ENCODE results near the gene RMND5A.
A peak's percentile ranks its signal among the peaks of the same experiment; 100 is the strongest.
"Not testable (repeated sequence)": the region's sequence is repeated elsewhere in the genome, so short reads cannot be mapped to it uniquely, and the experiment has no call there.

Gene RMND5A

GRCh38 chr2:86719637-86720539 lies at the start of gene RMND5A:
Gene RMND5A (plus strand): TSS chr2:86720291. CDS start chr2:86720668, 377 bp downstream.
- DNase-seq = peak; percentile 98

GRCh38 chr2:86671337-86671981 lies 48.6 kb upstream of the RMND5A start:
- DNase-seq = no peak

GRCh38 chr2:86672027-86672545 lies 48.0 kb upstream of the RMND5A start:
- no peak for DNase-seq

DNA sequence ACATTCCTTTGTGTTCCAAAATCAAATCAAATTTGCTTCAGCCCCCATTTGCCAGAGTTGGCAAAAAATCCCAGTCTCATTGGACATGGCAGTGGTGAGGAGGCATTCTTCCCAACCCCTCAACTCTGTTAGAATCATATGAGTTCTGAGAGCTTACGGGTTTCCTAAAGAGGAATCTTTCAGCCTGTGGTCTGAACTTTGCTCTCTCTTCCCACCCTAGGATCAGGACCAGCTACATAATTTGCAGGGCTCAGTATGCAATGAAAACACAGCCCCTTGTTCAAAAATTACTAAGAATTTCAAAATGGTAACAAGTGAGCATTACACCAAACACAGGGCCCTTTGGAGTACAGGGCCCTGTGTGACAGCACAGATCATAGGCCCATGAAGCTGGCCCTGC lies 47.1 kb upstream of the RMND5A start:
- no peak for DNase-seq

- DNase-seq = no peak
Observed at GRCh38 chr2:86673986-86674670, 46.0 kb upstream of the RMND5A start.

DNA sequence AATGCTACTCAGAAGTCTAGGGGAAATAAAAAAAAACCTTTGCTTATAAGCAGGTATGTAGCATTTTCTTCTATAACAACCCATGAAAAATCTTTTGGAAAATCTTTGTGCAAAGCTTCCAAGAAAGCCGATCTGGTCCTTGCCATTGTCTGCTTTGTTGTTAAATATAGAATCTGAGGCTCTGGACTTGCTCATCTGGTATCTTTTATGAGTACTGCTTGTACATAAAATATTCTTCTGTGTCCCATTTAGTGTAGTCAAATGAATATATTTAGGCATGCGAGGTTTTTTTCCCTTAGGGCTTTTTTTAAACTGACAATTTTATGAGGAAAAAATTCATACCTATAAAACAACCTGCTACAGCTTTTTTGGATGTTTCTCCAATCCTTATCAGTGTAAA lies 45.0 kb upstream of the RMND5A start:
- no peak for DNase-seq

DNA sequence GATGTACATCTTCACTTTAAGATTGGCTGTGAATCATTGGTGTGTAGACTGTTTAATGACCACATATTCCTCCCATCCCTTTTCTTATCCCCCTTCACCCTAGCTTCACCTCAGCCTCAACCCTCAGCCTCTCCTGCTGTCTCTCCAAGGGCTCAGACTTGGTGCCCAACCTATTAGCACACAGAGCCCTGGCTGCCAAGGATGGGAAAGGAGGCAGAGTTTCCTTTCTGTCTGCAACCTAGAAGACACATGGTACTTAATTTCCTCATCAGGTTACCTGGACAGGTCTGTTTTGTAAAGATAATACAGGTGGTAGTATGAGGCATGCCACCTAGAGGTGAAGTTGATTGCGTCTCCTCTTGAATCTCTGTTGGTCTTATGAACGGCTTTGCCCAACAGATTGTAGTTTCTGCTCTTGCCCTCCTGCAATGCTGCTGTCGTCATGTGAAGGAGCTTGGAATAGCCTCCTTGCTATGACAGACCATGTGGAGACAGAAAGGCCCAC lies 44.5 kb upstream of the RMND5A start:
- no peak for DNase-seq

DNA sequence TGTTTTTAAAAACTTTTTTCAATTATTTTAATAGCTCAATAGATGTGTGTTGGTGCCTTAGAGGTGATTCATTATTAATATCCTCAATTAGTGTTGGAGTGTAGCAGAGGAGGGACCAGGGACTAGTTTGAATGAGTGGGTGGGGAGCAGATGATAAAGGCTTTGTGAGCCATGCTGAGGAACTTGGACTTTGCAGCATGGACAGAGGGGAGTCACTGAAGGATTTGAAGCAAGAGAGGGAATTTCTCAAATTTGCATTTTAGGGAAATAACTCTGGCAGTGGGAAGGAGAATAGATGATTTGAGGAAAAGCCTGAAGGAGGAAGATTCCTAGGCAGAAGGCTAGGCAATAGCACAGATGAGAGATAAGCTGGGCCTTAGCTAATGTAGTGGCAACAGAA lies 42.3 kb upstream of the RMND5A start:
- DNase-seq = no peak

DNA sequence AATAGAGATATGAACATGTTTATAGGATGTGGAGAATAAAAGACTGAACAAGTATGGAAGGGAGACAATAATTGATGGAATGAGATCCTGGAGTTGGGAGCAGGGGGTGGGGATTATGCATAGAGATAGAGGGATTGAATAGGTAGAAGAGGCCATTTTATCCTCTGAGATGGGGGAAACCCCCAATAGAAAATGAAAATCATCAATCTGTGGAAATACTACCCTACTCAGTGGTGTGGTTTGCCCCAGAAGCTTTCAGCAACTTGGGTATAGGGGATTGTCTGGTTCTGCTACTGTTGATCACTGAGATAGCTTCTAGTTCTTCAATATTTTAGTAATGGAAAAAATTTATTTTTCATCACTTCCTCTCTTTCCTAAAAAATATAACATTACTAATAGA lies 41.1 kb upstream of the RMND5A start:
- no peak for DNase-seq

- no peak for DNase-seq
Observed at GRCh38 chr2:86685351-86685750, 34.7 kb upstream of the RMND5A start.

DNA sequence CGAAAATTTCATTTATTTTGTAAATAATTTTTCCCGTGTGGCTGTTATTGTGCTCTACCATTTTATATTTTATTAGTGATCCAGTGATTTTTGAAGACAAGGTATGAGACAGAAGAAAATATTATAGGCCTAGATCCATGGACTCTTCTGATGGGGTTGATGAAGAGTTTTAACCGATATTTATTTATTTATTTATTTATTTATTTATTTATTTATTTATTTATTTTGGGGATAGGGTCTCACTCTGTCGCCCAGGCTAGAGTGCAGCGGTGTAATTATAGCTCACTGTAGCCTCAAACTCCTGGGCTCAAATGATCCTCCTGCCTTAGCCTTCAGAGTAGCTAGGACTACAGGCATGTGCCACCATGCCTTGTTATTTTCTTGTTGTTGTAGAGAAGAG lies 33.6 kb upstream of the RMND5A start:
- no peak for DNase-seq

DNA sequence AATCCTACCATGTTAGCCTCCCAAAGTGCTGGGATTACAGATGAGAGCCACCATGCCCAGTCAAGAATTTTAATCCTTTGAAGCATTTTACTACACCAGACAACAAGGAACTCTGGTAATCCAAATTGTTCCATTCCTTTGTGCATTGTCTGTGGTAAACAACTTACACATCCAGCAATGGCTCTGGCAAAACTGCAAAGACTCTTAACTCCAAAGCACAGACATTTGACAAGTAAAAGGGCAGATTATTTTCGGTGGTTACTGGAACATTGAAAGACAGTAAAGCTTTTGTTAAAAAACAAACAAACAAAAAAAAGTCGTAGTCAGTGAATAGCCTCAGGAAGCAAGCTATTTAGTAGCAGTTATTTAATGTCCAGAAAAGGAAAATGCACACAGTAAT lies 33.2 kb upstream of the RMND5A start:
- DNase-seq = no peak

- no peak for DNase-seq
Observed at GRCh38 chr2:86695053-86695691, 24.9 kb upstream of the RMND5A start.

GRCh38 chr2:86697551-86698104 lies 22.5 kb upstream of the RMND5A start:
- DNase-seq = no peak

DNA sequence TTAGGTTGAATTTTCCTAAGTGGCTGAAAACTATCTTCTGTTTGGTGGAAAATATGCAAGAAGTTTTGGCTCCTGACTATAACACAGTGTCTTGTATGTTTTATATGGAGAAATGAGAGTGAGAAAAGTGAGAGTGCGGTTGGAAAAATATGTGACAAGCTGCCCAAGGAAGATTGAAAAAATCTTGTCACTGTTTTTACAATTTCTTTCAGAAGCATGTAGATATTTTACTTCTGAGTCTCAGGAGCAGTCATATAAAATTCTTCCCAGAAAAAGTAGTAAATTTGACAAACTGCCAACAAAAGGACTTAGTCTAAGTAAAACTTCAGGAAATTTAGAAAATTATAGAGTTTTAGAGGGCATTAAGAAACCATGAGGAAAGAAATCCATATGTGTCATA lies 19.4 kb upstream of the RMND5A start:
- no peak for DNase-seq

DNA sequence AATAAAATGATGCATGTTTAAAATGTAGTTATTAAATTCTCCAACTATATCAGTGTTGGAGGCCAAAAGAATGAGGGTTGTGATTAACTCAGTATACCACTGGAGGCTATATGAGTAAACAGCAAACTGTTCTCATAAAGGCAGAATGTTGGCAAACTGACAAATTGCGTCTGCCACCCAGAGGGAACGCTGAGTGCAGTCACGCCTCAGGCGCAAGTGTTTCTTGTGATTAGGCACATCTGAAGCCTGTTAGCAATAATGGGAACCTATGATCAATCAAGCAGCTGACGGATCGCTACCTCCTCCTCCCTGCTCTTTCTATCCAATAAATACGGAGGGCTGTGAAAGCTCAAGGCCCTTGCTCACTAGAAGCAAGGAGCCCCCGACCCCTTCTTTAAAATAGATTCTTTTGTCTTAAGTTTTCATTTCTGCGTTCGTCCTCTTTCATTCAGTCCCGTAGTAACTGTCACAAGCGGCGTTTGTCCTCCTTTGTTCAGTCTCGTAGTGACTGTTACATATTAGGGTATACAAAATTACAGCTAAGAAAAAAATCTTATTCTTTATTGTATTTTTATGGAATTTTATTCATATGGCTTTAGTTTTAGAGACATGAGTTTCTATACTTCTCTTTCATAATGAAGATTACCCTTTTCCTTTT lies 16.3 kb upstream of the RMND5A start:
- no peak for DNase-seq

- no peak for DNase-seq
Observed at GRCh38 chr2:86704459-86704971, 15.6 kb upstream of the RMND5A start.

GRCh38 chr2:86706220-86706619 lies 13.9 kb upstream of the RMND5A start:
- no peak for DNase-seq

DNA sequence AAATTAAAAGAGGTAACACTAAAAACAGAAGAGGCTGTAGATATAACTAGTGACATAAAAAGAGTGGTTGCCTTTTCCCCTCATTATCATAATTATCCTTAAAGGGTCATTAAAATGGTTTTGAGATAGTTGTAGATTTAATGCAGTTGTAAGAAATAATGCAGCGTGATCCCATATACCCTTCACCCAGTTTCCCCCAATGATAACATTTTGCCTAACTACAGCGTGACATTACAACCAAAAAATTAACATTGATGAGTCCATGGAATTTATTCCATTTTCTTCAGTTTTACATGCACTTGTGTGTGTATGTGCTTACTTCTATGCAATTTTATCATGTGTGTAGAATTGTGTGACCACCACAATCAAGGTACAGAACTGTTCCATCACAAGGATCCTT lies 13.2 kb upstream of the RMND5A start:
- no peak for DNase-seq

DNA sequence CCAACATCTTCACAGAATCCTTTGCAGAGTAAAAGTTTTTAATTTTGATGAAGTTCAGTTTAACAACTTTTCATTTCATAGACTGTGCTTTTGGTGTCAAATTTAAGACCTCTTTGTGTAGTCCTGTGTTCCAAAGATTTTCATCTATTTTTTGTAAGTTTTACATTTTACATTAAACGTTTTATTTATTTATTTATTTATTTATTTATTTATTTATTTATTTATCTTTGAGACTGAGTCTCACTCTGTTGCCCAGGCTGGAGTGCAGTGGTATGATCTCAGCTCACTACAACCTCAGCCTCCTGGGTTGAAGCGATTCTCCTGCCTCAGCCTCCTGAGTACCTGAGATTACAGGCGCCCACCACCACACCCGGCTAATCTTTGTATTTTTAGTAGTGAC lies 12.0 kb upstream of the RMND5A start:
- DNase-seq = not testable (repeated sequence)

- DNase-seq = not testable (repeated sequence)
Observed at GRCh38 chr2:86714579-86715173, 5.4 kb upstream of the RMND5A start.

Measured in activated CD8-positive, alpha-beta memory T cell treated with anti-CD3 and anti-CD28 coated beads for 24 hours (primary cell).